Dermis microvascular lymphatic vessel endothelial cell (primary cell): ENCODE data around the gene LCA5. TPM values are rescaled to one million over a fixed set of nuclear protein-coding genes. Genes with fewer than 3 reads are reported as not detected.
"Not testable (repeated sequence)": the region's sequence is repeated elsewhere in the genome, so short reads cannot be mapped to it uniquely, and the experiment has no call there.

Source experiments
- DNase-seq, 2 donors: peaks; one replicate each; pipeline versions ENCODE4 v3.0.0 to v3.0.0-alpha.2; 2010; ENCODE audit warnings: low read depth in 2 of 2
- total RNA-seq: library from RNA; depleted of rRNA; stranded (reverse); fragments of >200 nt; gene quantifications from 2 replicates; pipeline ENCODE4 v1.2.1, GENCODE V29; 2014

LCA5 gene
- 2.1 and 2.2 TPM in 2 replicates for total RNA-seq

DNA sequence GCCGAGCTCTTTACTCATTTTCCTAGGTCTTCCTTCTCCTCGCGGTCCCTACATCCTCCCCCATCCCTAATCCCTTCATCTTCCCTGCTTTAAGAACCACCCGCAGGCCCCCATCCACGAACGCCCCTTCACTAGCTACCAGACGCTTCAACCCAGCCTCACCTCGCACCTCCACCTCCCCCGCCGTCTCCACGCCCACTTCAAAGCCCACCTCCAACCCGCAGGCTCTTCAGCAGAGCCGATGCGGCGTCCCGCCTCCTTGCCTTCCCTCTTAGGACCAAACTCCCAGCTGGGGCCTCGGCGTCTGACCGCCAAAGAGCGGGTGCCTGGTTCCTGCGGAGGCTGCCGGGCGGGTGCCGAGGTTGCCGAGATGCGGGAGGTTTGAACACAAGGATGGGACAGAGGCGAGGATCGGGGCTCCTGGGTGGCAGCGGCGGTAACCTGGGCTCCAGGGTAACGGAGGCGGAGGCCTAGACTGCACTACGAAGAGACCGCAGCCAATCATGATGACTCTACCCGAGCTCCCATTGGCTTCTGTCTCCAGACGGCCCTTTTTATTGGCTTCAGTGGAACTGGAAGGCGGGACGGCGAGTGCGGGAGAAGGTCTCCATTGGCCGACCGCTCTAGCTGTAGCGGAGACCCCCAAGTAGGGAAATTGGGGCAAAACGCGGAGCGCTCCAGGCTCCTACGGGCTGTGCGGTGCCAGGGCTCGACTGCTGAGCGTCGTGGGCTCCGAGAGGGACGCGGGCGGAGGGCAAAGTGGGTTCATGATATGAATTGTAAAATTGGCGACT is at the start of gene LCA5:
Gene LCA5 (minus strand): TSS at position 477 of the 794 bp plus-strand sequence. CDS start 18,536 bp downstream, outside the sequence.
- peak; percentile 94 to 99 for DNase-seq

GRCh38 chr6:79586548-79586947 is 49.3 kb upstream of the LCA5 start:
- DNase-seq = peak in 1 of 2 donors; percentile 29

- DNase-seq = no peak
These were observed 47.1 kb upstream of the LCA5 start for GRCh38 chr6:79584332-79584731.

DNA sequence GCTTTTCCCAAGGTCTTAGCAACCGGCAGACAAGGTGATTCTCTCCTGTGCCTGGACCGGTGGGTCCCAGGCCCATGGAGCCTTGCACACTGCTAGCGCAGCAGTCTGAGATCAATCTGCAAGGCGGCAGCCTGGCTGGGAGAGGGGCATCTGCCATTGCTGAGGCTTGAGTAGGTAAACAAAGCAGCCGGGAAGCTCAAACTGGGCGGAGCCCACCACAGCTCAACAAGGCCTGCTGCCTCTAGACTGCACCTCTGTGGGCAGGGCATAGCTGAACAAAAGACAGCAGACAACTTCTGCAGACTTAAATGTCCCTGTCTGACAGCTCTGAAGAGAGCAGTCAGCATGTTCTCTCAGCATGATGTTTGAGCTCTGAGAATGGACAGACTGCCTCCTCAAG is 40.7 kb upstream of the LCA5 start:
- not testable (repeated sequence) for DNase-seq

DNA sequence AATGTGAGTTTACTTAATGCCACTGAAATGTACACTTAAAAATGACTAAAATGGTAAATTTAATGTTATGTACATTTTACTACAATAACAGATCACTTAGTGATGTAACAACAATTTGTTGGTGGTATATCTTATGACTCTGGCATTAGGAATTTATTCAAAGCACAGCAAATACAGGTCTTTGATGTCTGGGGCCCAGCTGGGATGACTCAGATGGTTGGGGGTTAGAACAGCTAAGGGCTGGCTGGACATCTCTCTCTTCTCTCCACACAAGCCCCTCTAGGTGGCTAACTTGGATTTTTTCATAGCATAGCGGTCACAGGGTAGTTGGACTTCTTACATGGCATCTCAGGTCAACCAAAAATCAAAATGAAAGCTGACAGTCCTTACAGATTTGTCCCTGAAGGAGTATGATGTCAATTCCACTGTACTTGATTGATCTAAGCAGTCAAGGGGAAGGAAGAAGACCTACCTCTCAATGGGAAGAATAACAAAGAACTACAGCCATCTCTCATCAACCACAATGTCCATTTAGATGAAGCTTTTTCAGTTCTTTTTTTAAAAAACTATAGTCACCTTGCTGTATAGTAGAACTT is 37.5 kb upstream of the LCA5 start:
- DNase-seq = peak in 1 of 2 donors; percentile 43

DNA sequence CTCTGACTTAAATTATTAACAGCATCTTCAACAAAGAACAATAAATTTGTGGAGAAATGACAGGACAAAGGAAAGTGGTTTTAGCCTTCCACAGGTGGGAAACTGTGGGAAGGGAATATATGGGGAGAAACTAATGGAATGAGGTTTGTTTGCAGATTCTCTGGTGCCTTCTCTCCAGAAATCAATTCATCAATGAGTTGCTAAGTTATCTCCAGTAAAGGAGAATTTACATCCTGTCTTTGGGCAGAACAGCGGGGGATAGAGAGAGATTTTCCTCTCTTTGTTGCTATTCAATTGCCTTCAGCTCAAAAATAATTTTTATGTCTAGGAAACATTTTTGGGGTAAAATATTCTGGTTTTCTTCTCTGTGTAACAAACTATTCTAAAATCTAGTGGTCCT is 36.9 kb upstream of the LCA5 start:
- DNase-seq = no peak

DNA sequence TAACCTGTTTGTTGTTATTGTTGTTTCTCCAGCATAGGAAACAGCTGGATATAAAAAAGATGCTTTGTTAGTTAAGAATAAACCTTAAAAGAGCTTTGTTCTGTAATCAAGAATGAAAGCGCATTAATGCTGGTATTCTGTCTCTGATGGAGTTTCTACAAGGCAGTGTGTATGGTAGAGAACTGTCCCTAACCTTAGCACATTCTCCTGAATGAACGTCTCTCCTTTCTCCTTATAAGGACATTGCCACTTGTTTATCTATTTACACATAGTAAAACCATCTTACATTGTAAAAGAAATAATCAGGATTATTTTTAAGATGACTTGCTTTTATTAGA is 33.8 kb upstream of the LCA5 start:
- DNase-seq = no peak

- peak; percentile 57 to 77 for DNase-seq
These were observed 33.1 kb upstream of the LCA5 start for GRCh38 chr6:79570129-79571029.

- DNase-seq = no peak
These were observed 31.8 kb upstream of the LCA5 start for GRCh38 chr6:79568996-79569395.

- DNase-seq = no peak
These were observed 27.4 kb upstream of the LCA5 start for GRCh38 chr6:79564636-79565035.

GRCh38 chr6:79559706-79560105 is 22.5 kb upstream of the LCA5 start:
- DNase-seq = no peak

DNA sequence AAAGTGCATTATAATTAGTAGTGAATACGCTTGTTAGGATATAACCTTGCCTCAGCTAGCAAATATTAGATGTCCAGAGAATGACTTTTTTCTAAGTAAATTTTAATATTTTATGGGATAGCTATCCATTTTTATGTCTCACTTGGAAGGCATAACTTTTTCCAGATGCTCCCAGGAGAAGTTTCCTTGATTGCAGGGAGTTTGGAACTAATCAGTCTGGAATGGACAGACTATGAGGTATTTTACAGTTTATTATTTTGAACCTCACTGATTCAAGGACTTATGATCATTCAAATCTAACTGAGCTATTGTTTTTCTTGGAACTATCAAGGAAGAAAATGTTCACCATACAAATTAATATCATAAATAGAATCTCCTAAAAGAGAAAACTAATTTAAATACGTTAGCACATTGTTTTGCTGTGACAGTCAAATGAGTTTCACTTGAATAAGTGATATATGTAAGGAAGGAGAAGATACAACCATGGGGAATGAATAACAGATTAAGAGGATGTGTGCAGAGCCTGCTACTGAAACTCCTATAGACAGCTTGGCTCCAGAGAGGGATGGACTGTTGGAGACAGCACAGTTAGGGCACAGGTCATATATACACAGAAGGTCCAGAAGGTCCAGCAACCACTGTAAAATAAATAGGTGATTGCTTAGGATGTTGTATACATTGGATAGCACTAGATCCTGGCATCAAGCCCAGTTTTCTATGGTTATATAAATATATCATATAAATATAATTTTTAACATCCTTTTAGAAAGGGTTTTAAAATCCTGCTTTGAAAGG is 20.6 kb upstream of the LCA5 start:
- DNase-seq = no peak

GRCh38 chr6:79554305-79554704 is 17.1 kb upstream of the LCA5 start:
- no peak for DNase-seq

- no peak for DNase-seq
These were observed 14.2 kb upstream of the LCA5 start for GRCh38 chr6:79551401-79551800.

DNA sequence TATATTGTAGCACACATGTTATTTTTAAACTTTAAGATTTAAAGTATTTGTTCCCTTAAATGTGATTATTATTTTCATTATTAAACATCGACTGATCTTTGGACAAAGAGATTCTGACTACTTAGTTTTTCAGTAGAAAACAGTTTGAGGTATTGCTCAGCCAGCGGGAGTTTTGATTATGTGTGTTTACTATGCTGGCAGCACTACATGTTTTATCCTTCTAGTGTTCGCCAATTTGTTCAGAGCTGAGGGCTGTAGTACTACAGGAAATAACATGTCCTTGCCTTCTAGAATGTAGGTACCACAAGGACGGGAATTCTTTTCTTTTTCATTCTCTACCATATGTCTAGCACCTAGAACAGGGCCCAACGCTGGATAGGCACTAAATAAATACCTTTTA is 11.1 kb upstream of the LCA5 start:
- DNase-seq = no peak

GRCh38 chr6:79546186-79546585 is 9.0 kb upstream of the LCA5 start:
- DNase-seq = peak in 1 of 2 donors; percentile 39

GRCh38 chr6:79544939-79545450 is 7.8 kb upstream of the LCA5 start:
- DNase-seq = peak; percentile 91 to 99

GRCh38 chr6:79544299-79544927 is 7.2 kb upstream of the LCA5 start:
- peak in 1 of 2 donors; percentile 13 for DNase-seq

DNA sequence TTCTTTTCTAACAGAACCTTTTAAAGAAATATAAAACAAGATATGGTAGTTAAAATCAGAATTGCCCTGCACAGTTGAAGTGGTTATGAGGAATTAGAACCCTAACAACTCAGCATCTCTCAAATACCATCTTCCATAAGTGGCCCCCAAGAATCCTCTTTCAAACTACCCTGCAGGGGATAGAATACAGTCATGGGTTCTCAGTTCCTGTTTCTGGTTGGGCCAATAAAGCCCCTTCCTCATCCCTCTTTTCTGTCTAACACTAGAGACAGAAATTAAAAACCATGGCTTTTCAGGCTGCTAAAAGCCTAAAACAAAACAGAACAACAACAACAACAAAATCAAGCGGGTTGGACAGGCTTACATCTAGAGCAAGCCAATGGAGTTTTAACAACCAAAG is 6.7 kb upstream of the LCA5 start:
- DNase-seq = no peak

- no peak for DNase-seq
These were observed 6.2 kb upstream of the LCA5 start for GRCh38 chr6:79543411-79543810.
